K562 (cell line): ENCODE results near the gene CYP2D6. TPM values are rescaled to one million over a fixed set of nuclear protein-coding genes. Genes with fewer than 3 reads are reported as not detected.

Source experiments
- ATAC-seq: fragments of 200-7000 bp; cut with Tn5 transposase; 3 replicates; pipeline ENCODE4 v1.9.1; 2020; ENCODE audit warnings: moderate library complexity
- BruUV-seq: library from RNA; stranded (reverse); fragments of 400-500 nt; replicated peaks from 2 replicates; lab custom pipeline; 2021; lab: Mats Ljungman, UMichigan
- CTCF ChIA-PET: fragments of 300-600 bp; formaldehyde crosslinking; extraction: SDS; loops from one replicate; lab custom pipeline; 2021; ENCODE audit warnings: low intra/inter-chr PET ratio; lab: Yijun Ruan, JAX
- POLR2A ChIA-PET: fragments of 300-600, 350-650 bp; sonication (Branson Sonifier 250); formaldehyde crosslinking; extraction: SDS; loops from one replicate; lab custom pipeline; 2021; ENCODE audit warnings: antibody characterized with exemption, inconsistent platforms; lab: Yijun Ruan, JAX
- DNase-seq, 4 experiments: peaks; one replicate each; pipeline versions ENCODE4 v3.0.0 to v3.0.0-alpha.2; 2011 to 2018; ENCODE audit warnings: low spot score in 3 of 4, mixed read lengths in 3 of 4; ENCODE audit errors: extremely low read depth in 1 of 4
- FAIRE-seq: peaks from 2 replicates; lab custom pipeline; 2011; peaks lifted over from hg19 to GRCh38; lab: Jason Lieb, UNC
- H2AFZ ChIP-seq: 2 replicates; pipeline ENCODE4 v1.6.0; 2011; ENCODE audit warnings: low read depth, low read length, control low read depth, inconsistent platforms
- H3K27ac ChIP-seq: fragments of 200-600 bp; 3 replicates; pipeline ENCODE4 v1.8.0; 2011; ENCODE audit warnings: low read depth, mild to moderate bottlenecking, control low read depth, inconsistent platforms, low read length, moderate library complexity, mixed read lengths; ENCODE audit errors: extremely low read depth
- H3K27me3 ChIP-seq, 2 experiments: fragments of 300-600 bp in 1 of 2; 2 replicates in 1 of 2; 3 replicates in 1 of 2; pipeline versions ENCODE4 v1.6.0 to v1.8.0; 2011; ENCODE audit warnings: inconsistent platforms in 2 of 2, low read length in 2 of 2, mild to moderate bottlenecking in 1 of 2, mixed read lengths in 1 of 2, moderate library complexity in 1 of 2; ENCODE audit not compliant: control insufficient read depth in 2 of 2, insufficient read depth in 2 of 2
- H3K36me3 ChIP-seq: fragments of 300-600 bp; 3 replicates; pipeline ENCODE4 v1.8.0; 2011; ENCODE audit warnings: mild to moderate bottlenecking, low read length, inconsistent platforms; ENCODE audit not compliant: control insufficient read depth, insufficient read depth
- H3K4me1 ChIP-seq, 2 experiments: fragments of 200-600 bp in 1 of 2; replicated peaks in 1 of 2; 2 replicates in 1 of 2; 3 replicates in 1 of 2; pipeline versions ENCODE4 v1.5.1 to v1.8.0; 2011; ENCODE audit warnings: inconsistent platforms in 2 of 2, low read length in 2 of 2, mild to moderate bottlenecking in 1 of 2, mixed read lengths in 1 of 2, moderate library complexity in 1 of 2; ENCODE audit not compliant: control insufficient read depth in 2 of 2, insufficient read depth in 2 of 2
- H3K4me2 ChIP-seq: 2 replicates; pipeline ENCODE4 v1.6.1; 2011; ENCODE audit warnings: low read length, control low read depth, inconsistent platforms, mixed read lengths; ENCODE audit not compliant: insufficient read depth
- H3K4me3 ChIP-seq: fragments of 200-600 bp; sonication (generic), shearing (Covaris generic); 2 replicates; pipeline ENCODE4 v1.5.1; 2016; ENCODE audit warnings: control low read depth, inconsistent platforms
- H3K79me2 ChIP-seq: fragments of 200-600 bp; 3 replicates; pipeline ENCODE4 v1.8.0; 2011; ENCODE audit warnings: low read length, inconsistent platforms; ENCODE audit not compliant: control insufficient read depth, insufficient read depth
- H3K9ac ChIP-seq, 2 experiments: 2 replicates each; pipeline versions ENCODE4 v1.6.0 to v1.6.1; 2011; ENCODE audit warnings: low read depth in 2 of 2, low read length in 2 of 2, control low read depth in 1 of 2, inconsistent platforms in 1 of 2, mild to moderate bottlenecking in 1 of 2, mixed read lengths in 1 of 2; ENCODE audit not compliant: insufficient read depth in 1 of 2
- H3K9me1 ChIP-seq: one replicate; pipeline ENCODE4 v1.6.0; 2011; ENCODE audit warnings: inconsistent platforms, mild to moderate bottlenecking, low read length, moderate library complexity; ENCODE audit not compliant: control insufficient read depth, insufficient read depth
- H3K9me3 ChIP-seq: replicated peaks from 2 replicates; pipeline ENCODE4 v1.5.1; 2011; ENCODE audit warnings: low read depth, low read length, inconsistent platforms; ENCODE audit not compliant: control insufficient read depth, insufficient read depth
- H4K20me1 ChIP-seq: replicated peaks from 2 replicates; pipeline ENCODE4 v1.6.1; 2011; ENCODE audit warnings: low read length, inconsistent platforms, mixed read lengths; ENCODE audit not compliant: control insufficient read depth, insufficient read depth
- CEBPZ ChIP-seq: fragments of 150-350 bp; IDR thresholded peaks from 2 replicates; pipeline ENCODE4 v1.6.1; 2014; ENCODE audit warnings: low read depth, mild to moderate bottlenecking, low read length, borderline replicate concordance
- MCM7 ChIP-seq, 2 experiments: fragments of 450-650 bp; IDR thresholded peaks; 2 replicates each; pipeline ENCODE4 v1.6.1; 2016 to 2018
- PATZ1 ChIP-seq: fragments of 250-450 bp; sonication (Bioruptor Pico); IDR thresholded peaks from 2 replicates; pipeline ENCODE4 v1.5.0; 2020; ENCODE audit warnings: mild to moderate bottlenecking, borderline replicate concordance
- PHTF2 ChIP-seq: fragments of 250-450 bp; sonication (Bioruptor Pico); IDR thresholded peaks from 2 replicates; pipeline ENCODE4 v1.5.0; 2021; ENCODE audit warnings: mild to moderate bottlenecking
- POLR2H ChIP-seq: IDR thresholded peaks from 2 replicates; pipeline ENCODE4 v1.6.1; 2016; ENCODE audit warnings: missing genetic modification characterization, low read depth, mild to moderate bottlenecking, control low read depth, missing compliant biosample characterization, moderate library complexity
- RBM39 ChIP-seq: fragments of 200-400 bp; formaldehyde crosslinking; optimal IDR thresholded peaks from 2 replicates; pipeline ENCODE3; 2018; ENCODE audit warnings: low read depth, low read length
- REST ChIP-seq, 2 experiments: fragments of 450-650 bp; formaldehyde crosslinking in 1 of 2; IDR thresholded peaks; 2 replicates each; pipeline versions ENCODE4 v1.4.0 to v1.6.1; 2014 to 2020; ENCODE audit warnings: mild to moderate bottlenecking in 2 of 2, borderline replicate concordance in 1 of 2, low read depth in 1 of 2
- TBP ChIP-seq: optimal IDR thresholded peaks from 2 replicates; pipeline ENCODE3; 2011; ENCODE audit warnings: low read depth, low read length, improper control_type of control experiment
- ZNF3 ChIP-seq: fragments of 250-450 bp; sonication (Bioruptor Pico); IDR thresholded peaks from 2 replicates; pipeline ENCODE4 v1.5.0; 2021; ENCODE audit warnings: mild to moderate bottlenecking, moderate library complexity
- WGBS: fragments of 100-300 bp; shearing (Covaris generic); methylation state at CpG from one replicate; pipeline ENCODE4 v1.1.6; 2016; ENCODE audit warnings: low coverage, mixed read lengths; ENCODE audit not compliant: insufficient coverage; ENCODE audit errors: missing lambda C conversion rate; 5-methylcytosine and 5-hydroxymethylcytosine counted together
- in situ Hi-C: fragments of 300-500 bp; cut with MboI; formaldehyde crosslinking; loops from 4 replicates; pipeline ENCODE4 v1.15.0; 2018; ENCODE audit warnings: inconsistent platforms, mixed read lengths
- intact Hi-C: fragments of 100-400 bp; cut with micrococcal nuclease; formaldehyde crosslinking; loops from 2 replicates; pipeline ENCODE4 v1.14.2; 2022
- polyA plus RNA-seq, 8 experiments: library from polyadenylated mRNA; depleted of rRNA in 4 of 8; stranded (reverse) in 5 of 8; unstranded in 3 of 8; fragments of >200 nt; fragmentation: Nextera tagmentation in 2 of 8; fragmentation: Illumina TruSeq in 1 of 8; extraction: Ambion mirVana in 2 of 8; extraction: Trizol in 1 of 8; gene quantifications; 2 replicates each; pipeline versions ENCODE4 v1.2.1 to v1.2.3, GENCODE V29; 2011 to 2014; ENCODE audit warnings: inconsistent platforms in 1 of 8, missing spikeins in 1 of 8
- total RNA-seq, 7 experiments: library from RNA; depleted of rRNA in 6 of 7; stranded (reverse); fragments of >200 nt in 6 of 7; fragmentation: Illumina TruSeq in 2 of 7; extraction: Trizol in 2 of 7; gene quantifications; 2 replicates each; pipeline versions ENCODE4 v1.2.1 to v1.2.3, GENCODE V29; 2011 to 2021; ENCODE audit warnings: low replicate concordance in 1 of 7

CYP2D6 gene
- total and polyA plus RNA-seq, 9 of the 15 experiments (the other 6 are each of a cell fraction or from before 2014, with no cell fraction given), result 0.04 to 0.20 (median 0.09) TPM; not detected in 5

- ChIA-PET POLR2A (no interaction called here), CTCF (interaction anchor here (0.9 kb wide), 1 partner anchor 51 kb away, joined by 4 read pairs; no protein-coding TSS in a partner anchor)
- H3K9me1 ChIP-seq, result no peaks in the 10 kb centered on the region
- peaks cover 0 to 11% of the 10 kb centered on the region in 2 experiments; a peak in 2 of 5 replicates for H3K4me1 ChIP-seq
- no peak overlapping the region for H3K27ac ChIP-seq
- no peaks in the 10 kb centered on the region for H3K27me3 ChIP-seq
- H3K9me3 ChIP-seq, result no peaks in the 10 kb centered on the region
- no peak overlapping the region for H3K4me3 ChIP-seq
- in situ Hi-C loops (no loop called here), intact Hi-C loops (no loop called here)
- DNase-seq (no peak), FAIRE-seq (no peak), ATAC-seq (no peak)
- no peaks in the 10 kb centered on the region for H3K79me2 ChIP-seq
- H3K9ac ChIP-seq, result no peak overlapping the region
- no TSS peak for BruUV-seq
- no peaks in the 10 kb centered on the region for H4K20me1 ChIP-seq
- H3K36me3 ChIP-seq, result peaks cover 19% of the 10 kb centered on the region; the same call in 1 of the 3 replicates
- no peak overlapping the region for H2AFZ ChIP-seq
- H3K4me2 ChIP-seq, result no peak overlapping the region
- WGBS, result 90% methylated on average over 7 of the region's 11 CpGs
- TF ChIP-seq RBM39 (no peak), POLR2H (no peak), PATZ1 (CRISPR knock-in tag) (no peak), REST (IDR thresholded peaks at IDR 0.05; ENCODE audit: borderline replicate concordance) (no peak), REST (CRISPR knock-in tag; IDR thresholded peaks at IDR 0.05; ENCODE audit: low read depth) (no peak), TBP (no peak), CEBPZ (no peak), ZNF3 (CRISPR knock-in tag) (no peak), MCM7 (IDR thresholded peaks at IDR 0.05) (no peak), PHTF2 (no peak)
These were observed 32.9 kb upstream of the CYP2D6 start for GRCh38 chr22:42163515-42163914.
